Suppressor macrophage treated with lipopolysaccharide for 4 hours (primary cell): Measurements from ENCODE around the gene PPP2R1B.
"Not testable (repeated sequence)": the region's sequence is repeated elsewhere in the genome, so short reads cannot be mapped to it uniquely, and the experiment has no call there.

Source experiments
- DNase-seq: peaks from one replicate; pipeline ENCODE4 v3.0.0-alpha.2; 2020

PPP2R1B gene

GRCh38 chr11:111723595-111723994 is 42.6 kb downstream of the PPP2R1B start:
- DNase-seq: no peak

GRCh38 chr11:111722501-111722900 is 43.7 kb downstream of the PPP2R1B start:
- no peak for DNase-seq

- DNase-seq: no peak
These were observed 45.2 kb downstream of the PPP2R1B start for GRCh38 chr11:111720801-111721494.

GRCh38 chr11:111719379-111719778 is 46.8 kb downstream of the PPP2R1B start:
- DNase-seq: no peak

- no peak for DNase-seq
These were observed 47.3 kb downstream of the PPP2R1B start for GRCh38 chr11:111718859-111719258.

GRCh38 chr11:111718436-111718835 is 47.8 kb downstream of the PPP2R1B start:
- DNase-seq: no peak

- DNase-seq: not testable (repeated sequence)
These were observed 48.5 kb downstream of the PPP2R1B start for GRCh38 chr11:111717660-111718059.

- DNase-seq: no peak
These were observed 50.9 kb downstream of the PPP2R1B start for GRCh38 chr11:111715142-111715816.

- DNase-seq: no peak
These were observed 51.7 kb downstream of the PPP2R1B start for GRCh38 chr11:111714522-111714921.

- DNase-seq: no peak
These were observed 58.5 kb downstream of the PPP2R1B start for GRCh38 chr11:111707691-111708067.

- DNase-seq: no peak
These were observed 59.0 kb downstream of the PPP2R1B start for GRCh38 chr11:111707039-111707690.

GRCh38 chr11:111703576-111703975 is 62.6 kb downstream of the PPP2R1B start:
- no peak for DNase-seq

- DNase-seq: no peak
These were observed 63.6 kb downstream of the PPP2R1B start for GRCh38 chr11:111702623-111703022.

- DNase-seq: no peak
These were observed 66.0 kb downstream of the PPP2R1B start for GRCh38 chr11:111700162-111700561.

GRCh38 chr11:111699579-111700156 is 66.5 kb downstream of the PPP2R1B start:
- no peak for DNase-seq

- no peak for DNase-seq
These were observed 67.2 kb downstream of the PPP2R1B start for GRCh38 chr11:111698852-111699559.

GRCh38 chr11:111697933-111698371 is 68.2 kb downstream of the PPP2R1B start:
- no peak for DNase-seq

- DNase-seq: no peak
These were observed 69.6 kb downstream of the PPP2R1B start for GRCh38 chr11:111696556-111696955.

GRCh38 chr11:111694851-111695250 is 71.3 kb downstream of the PPP2R1B start:
- DNase-seq: peak; percentile 54

GRCh38 chr11:111693224-111693937 is 72.8 kb downstream of the PPP2R1B start:
- no peak for DNase-seq

- no peak for DNase-seq
These were observed 74.4 kb downstream of the PPP2R1B start for GRCh38 chr11:111691741-111692140.

- DNase-seq: no peak
These were observed 75.0 kb downstream of the PPP2R1B start for GRCh38 chr11:111691176-111691575.
